HCT116 (cell line): ENCODE measurements around the gene GNAI1. TPM values are rescaled to one million over a fixed set of nuclear protein-coding genes. Genes with fewer than 3 reads are reported as not detected.
A peak's percentile ranks its signal among the peaks of the same experiment; 100 is the strongest.

Source experiments
- ATAC-seq: fragments of 200-7000 bp; cut with Tn5 transposase; 2 replicates; pipeline ENCODE4 v1.9.1; 2020; ENCODE audit warnings: mild to moderate bottlenecking, moderate library complexity
- BruUV-seq: library from RNA; stranded (reverse); fragments of 400-500 nt; replicated peaks from 2 replicates; lab custom pipeline; 2021; lab: Mats Ljungman, UMichigan
- CTCF ChIA-PET: fragments of 300-600 bp; sonication (Branson Sonifier 250); formaldehyde crosslinking; loops from one replicate; lab custom pipeline; 2021; ENCODE audit warnings: antibody characterized with exemption; lab: Charles Lee
- POLR2A ChIA-PET: fragments of 300-600, 350-600 bp; sonication (Branson Sonifier 250); formaldehyde crosslinking; loops from one replicate; lab custom pipeline; 2021; ENCODE audit warnings: antibody characterized with exemption; lab: Charles Lee
- RAD21 ChIA-PET, 2 experiments: fragments of 300-600 bp; sonication (Branson Sonifier 250); formaldehyde crosslinking; loops; one replicate each; lab custom pipeline; 2023; ENCODE audit warnings: low total read pairs in 2 of 2; ENCODE audit not compliant: uncharacterized antibody in 2 of 2, unreplicated experiment in 2 of 2, low non-redundant PET in 1 of 2; lab: Charles Lee
- DNase-seq: peaks from one replicate; pipeline ENCODE4 v3.0.0-alpha.2; 2010; ENCODE audit warnings: low read depth, low spot score
- H2AFZ ChIP-seq: fragments of 200-600 bp; shearing (Covaris generic), sonication (generic); 2 replicates; pipeline ENCODE4 v1.6.1; 2017; ENCODE audit warnings: low read depth, mixed run types, mixed read lengths, antibody characterized with exemption, low read length; ENCODE audit not compliant: poor library complexity, severe bottlenecking
- H3K27ac ChIP-seq: 2 replicates; pipeline ENCODE4 v1.5.1; 2012; ENCODE audit warnings: low read depth, low read length
- H3K27me3 ChIP-seq: fragments of 200-600 bp; sonication (generic); 2 replicates; pipeline ENCODE4 v1.6.1; 2016; ENCODE audit warnings: mixed run types, low read length, mixed read lengths; ENCODE audit not compliant: insufficient read depth
- H3K36me3 ChIP-seq, 2 experiments: fragments of 200-500 bp in 1 of 2; fragments of 200-600 bp in 1 of 2; sonication (Bioruptor generic) in 1 of 2; sonication (generic) in 1 of 2; 2 replicates each; pipeline versions ENCODE4 v1.5.1 to v1.6.1; 2014 to 2016; ENCODE audit warnings: low read length in 2 of 2, inconsistent platforms in 1 of 2, mixed read lengths in 1 of 2, mixed run types in 1 of 2; ENCODE audit not compliant: insufficient read depth in 2 of 2, control insufficient read depth in 1 of 2
- H3K4me1 ChIP-seq, 2 experiments: fragments of 200-600 bp in 1 of 2; sonication (generic) in 1 of 2; 2 replicates each; pipeline versions ENCODE4 v1.5.1 to v1.6.1; 2012 to 2017; ENCODE audit warnings: low read length in 2 of 2, inconsistent platforms in 1 of 2, mild to moderate bottlenecking in 1 of 2, mixed read lengths in 1 of 2, mixed run types in 1 of 2, moderate library complexity in 1 of 2; ENCODE audit not compliant: insufficient read depth in 2 of 2, control insufficient read depth in 1 of 2
- H3K4me2 ChIP-seq: fragments of 200-600 bp; sonication (generic); 2 replicates; pipeline ENCODE4 v1.6.1; 2017; ENCODE audit warnings: mixed run types, low read length, mixed read lengths
- H3K4me3 ChIP-seq, 2 experiments: fragments of 200-600 bp in 1 of 2; sonication (generic) in 1 of 2; replicated peaks in 1 of 2; 2 replicates each; pipeline ENCODE4 v1.5.1; 2011 to 2016; ENCODE audit warnings: low read length in 2 of 2, control low read depth in 1 of 2, low read depth in 1 of 2, mild to moderate bottlenecking in 1 of 2, mixed read lengths in 1 of 2, mixed run types in 1 of 2
- H3K79me2 ChIP-seq: fragments of 200-600 bp; sonication (generic); 2 replicates; pipeline ENCODE4 v1.6.1; 2017; ENCODE audit warnings: mild to moderate bottlenecking, mixed run types, low read length, moderate library complexity, mixed read lengths; ENCODE audit not compliant: insufficient read depth
- H3K9ac ChIP-seq: fragments of 200-600 bp; sonication (generic); 2 replicates; pipeline ENCODE4 v1.6.1; 2016; ENCODE audit warnings: low read length, mixed read lengths
- H3K9me2 ChIP-seq: fragments of 200-600 bp; sonication (generic), shearing (Covaris generic); 2 replicates; pipeline ENCODE4 v1.6.1; 2017; ENCODE audit warnings: mixed run types, mild to moderate bottlenecking, moderate library complexity; ENCODE audit not compliant: insufficient read depth
- H3K9me3 ChIP-seq, 2 experiments: fragments of 200-500 bp in 1 of 2; fragments of 200-600 bp in 1 of 2; sonication (Bioruptor generic) in 1 of 2; sonication (generic) in 1 of 2; 2 replicates each; pipeline ENCODE4 v1.6.1; 2014 to 2017; ENCODE audit warnings: low read length in 2 of 2, mixed read lengths in 2 of 2, inconsistent platforms in 1 of 2, low read depth in 1 of 2, mild to moderate bottlenecking in 1 of 2, mixed run types in 1 of 2, moderate library complexity in 1 of 2; ENCODE audit not compliant: control insufficient read depth in 1 of 2, insufficient read depth in 1 of 2
- H4K20me1 ChIP-seq: fragments of 200-600 bp; sonication (generic), shearing (Covaris generic); 2 replicates; pipeline ENCODE4 v1.6.1; 2017; ENCODE audit warnings: mixed run types, mild to moderate bottlenecking, moderate library complexity; ENCODE audit not compliant: insufficient read depth
- CEBPB ChIP-seq: IDR thresholded peaks from 2 replicates; pipeline ENCODE4 v1.6.1; 2012; ENCODE audit warnings: low read depth
- ELF1 ChIP-seq: IDR thresholded peaks from 2 replicates; pipeline ENCODE4 v1.6.1; 2012; ENCODE audit warnings: low read depth, borderline replicate concordance
- FOSL1 ChIP-seq: IDR thresholded peaks from 2 replicates; pipeline ENCODE4 v1.6.1; 2012; ENCODE audit warnings: low read depth
- POLR2A ChIP-seq: IDR thresholded peaks from 2 replicates; pipeline ENCODE4 v1.7.0; 2011; ENCODE audit warnings: borderline replicate concordance; ENCODE audit not compliant: insufficient read depth, insufficient read length; ENCODE audit errors: extremely low read depth
- REST ChIP-seq: IDR thresholded peaks from 2 replicates; pipeline ENCODE4 v1.6.1; 2012; ENCODE audit warnings: low read depth
- SP1 ChIP-seq: IDR thresholded peaks from 2 replicates; pipeline ENCODE4 v1.6.1; 2012; ENCODE audit warnings: low read depth
- ZNF274 ChIP-seq: fragments of 200-500 bp; sonication (Bioruptor generic); IDR thresholded peaks from 2 replicates; pipeline ENCODE4 v1.6.1; 2014; ENCODE audit warnings: mild to moderate bottlenecking, low read depth, low read length, inconsistent platforms
- intact Hi-C: fragments of 100-400 bp; cut with micrococcal nuclease; formaldehyde crosslinking; loops from 2 replicates; pipeline ENCODE4 v1.10.0; 2022
- total RNA-seq: library from RNA; stranded (reverse); gene quantifications from one replicate; pipeline ENCODE4 v1.2.1, GENCODE V29; 2021; ENCODE audit not compliant: unreplicated experiment

The GNAI1 gene
- total RNA-seq, 1 experiment from 2014 or later: 148 TPM

GRCh38 chr7:80186721-80187120 lies 52.1 kb downstream of the GNAI1 start:
- H3K36me3 ChIP-seq: peaks cover 0 to 9% of the 10 kb centered on the region in 2 experiments; a peak in 2 of 4 replicates
- H4K20me1 ChIP-seq: peaks cover 14% of the 10 kb centered on the region
- peaks cover 100% of the 10 kb centered on the region for H3K79me2 ChIP-seq
- RAD21 ChIA-PET: no interaction called here
- H3K4me3 ChIP-seq: no peak overlapping the region
- no peaks in the 10 kb centered on the region for H3K27me3 ChIP-seq
- DNase-seq: no peak
- CTCF ChIA-PET: no interaction called here
- peaks cover 60 to 78% of the 10 kb centered on the region in 2 experiments for H3K4me1 ChIP-seq
- H2AFZ ChIP-seq: no peak overlapping the region
- intact Hi-C loops: no loop called here
- no peak for ATAC-seq
- H3K9me3 ChIP-seq: no peaks in the 10 kb centered on the region
- TF ChIP-seq FOSL1 (no peak), POLR2A (no peak), REST (no peak), CEBPB (no peak), ELF1 (no peak), ZNF274 (no peak)
- BruUV-seq: no TSS peak
- H3K4me2 ChIP-seq: peak overlapping the region; percentile 10; the same call in 1 of the 2 replicates
- no peaks in the 10 kb centered on the region for H3K9me2 ChIP-seq
- peak overlapping the region; percentile 25; the same call in 1 of the 2 replicates for H3K27ac ChIP-seq
- H3K9ac ChIP-seq: no peak overlapping the region
- POLR2A ChIA-PET: no interaction called here

GRCh38 chr7:80187279-80187678 lies 52.6 kb downstream of the GNAI1 start:
- Histone ChIP-seq H3K79me2 (peaks cover 100% of the 10 kb centered on the region), H3K9ac (0 out of 2 replicates have a peak overlapping the region, but pooled peaks have one; percentile 11), H2AFZ (no peak overlapping the region), H3K36me3 (peaks cover 0 to 11% of the 10 kb centered on the region in 2 experiments; a peak in 2 of 4 replicates), H3K9me3 (no peaks in the 10 kb centered on the region), H3K27ac (peak overlapping the region; percentile 25), H4K20me1 (peaks cover 11% of the 10 kb centered on the region), H3K4me3 (no peak overlapping the region), H3K9me2 (no peaks in the 10 kb centered on the region), H3K4me2 (peak overlapping the region; percentile 20; the same call in 1 of the 2 replicates), H3K27me3 (no peaks in the 10 kb centered on the region), H3K4me1 (peaks cover 55 to 73% of the 10 kb centered on the region in 2 experiments)
- DNase-seq (no peak), ATAC-seq (no peak)
- ChIA-PET POLR2A (no interaction called here), CTCF (no interaction called here), RAD21 (no interaction called here)
- BruUV-seq: no TSS peak
- intact Hi-C loops: no loop called here
- TF ChIP-seq SP1: no peak
